SU-DHL-6 (cell line): ENCODE results near the gene RPIA.
"Not testable (repeated sequence)": the region's sequence is repeated elsewhere in the genome, so short reads cannot be mapped to it uniquely, and the experiment has no call there.

Source experiments
- H2AFZ ChIP-seq: fragments of 200-600 bp; sonication (generic); 2 replicates; pipeline ENCODE4 v1.6.1; 2014; ENCODE audit warnings: low read depth, mild to moderate bottlenecking, moderate library complexity, mixed read lengths, antibody characterized with exemption, low read length; ENCODE audit not compliant: severe bottlenecking
- H3F3A ChIP-seq: fragments of 200-600 bp; shearing (Covaris generic); 2 replicates; pipeline ENCODE4 v1.6.0; 2016; ENCODE audit warnings: antibody characterized with exemption, mild to moderate bottlenecking; ENCODE audit not compliant: insufficient read depth
- H3K27ac ChIP-seq: fragments of 200-600 bp; sonication (generic); 2 replicates; pipeline ENCODE4 v1.5.1; 2016; ENCODE audit warnings: low read depth, mild to moderate bottlenecking, low read length, moderate library complexity, mixed read lengths
- H3K27me3 ChIP-seq: fragments of 200-600 bp; sonication (generic), shearing (Covaris generic); 2 replicates; pipeline ENCODE4 v1.6.0; 2014; ENCODE audit warnings: mild to moderate bottlenecking, low read length
- H3K36me3 ChIP-seq: fragments of 200-600 bp; sonication (generic); 2 replicates; pipeline ENCODE4 v1.6.1; 2014; ENCODE audit warnings: mild to moderate bottlenecking, low read length, mixed read lengths
- H3K4me2 ChIP-seq: fragments of 300-600, 200-600 bp; shearing (Covaris generic), sonication (generic); 2 replicates; pipeline ENCODE4 v1.6.0; 2014; ENCODE audit warnings: low read length, low read depth, mild to moderate bottlenecking; ENCODE audit not compliant: poor library complexity, severe bottlenecking
- H3K4me3 ChIP-seq: fragments of 200-600 bp; sonication (generic); 2 replicates; pipeline ENCODE4 v1.5.1; 2014; ENCODE audit warnings: antibody characterized with exemption, low read length, mild to moderate bottlenecking, mixed read lengths; ENCODE audit not compliant: insufficient read depth, poor library complexity, severe bottlenecking
- H3K79me2 ChIP-seq: fragments of 200-600 bp; sonication (generic); 2 replicates; pipeline ENCODE4 v1.6.1; 2014; ENCODE audit warnings: mild to moderate bottlenecking, low read length, moderate library complexity; ENCODE audit not compliant: insufficient read depth
- H3K9ac ChIP-seq: fragments of 200-600 bp; sonication (generic); 2 replicates; pipeline ENCODE4 v1.7.0; 2014; ENCODE audit warnings: mild to moderate bottlenecking, low read length
- H3K9me2 ChIP-seq: fragments of 200-600 bp; sonication (generic); replicated peaks from 2 replicates; pipeline ENCODE4 v1.6.1; 2014; ENCODE audit warnings: low read length; ENCODE audit not compliant: insufficient read depth
- H3K9me3 ChIP-seq: fragments of 200-600 bp; sonication (generic); 2 replicates; pipeline ENCODE4 v1.6.1; 2014; ENCODE audit warnings: low read length, mixed read lengths; ENCODE audit not compliant: insufficient read depth
- H4K20me1 ChIP-seq: fragments of 200-600 bp; sonication (generic); 2 replicates; pipeline ENCODE4 v1.6.1; 2014; ENCODE audit warnings: low read depth, mild to moderate bottlenecking, antibody characterized with exemption, low read length, moderate library complexity, mixed read lengths

RPIA gene

DNA sequence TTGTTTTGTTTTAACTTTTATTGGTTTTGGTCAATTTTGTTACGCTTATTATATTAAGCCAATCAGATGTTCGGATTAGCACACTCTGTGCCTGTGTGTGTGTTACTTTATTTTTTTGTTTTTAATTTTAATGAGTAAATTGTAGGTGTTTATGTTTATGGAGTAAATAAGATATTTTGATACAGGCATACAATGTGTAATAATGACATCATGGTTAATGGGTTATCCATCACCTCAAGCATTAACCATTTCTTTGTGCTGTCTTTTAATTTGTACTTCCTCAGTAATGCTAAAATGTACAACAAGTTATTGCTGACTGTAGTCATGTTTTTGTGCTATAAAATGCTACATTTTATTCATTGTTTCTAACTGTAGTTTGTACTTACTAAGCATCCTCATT lies 97.7 kb downstream of the RPIA start:
- H3K79me2 ChIP-seq, H3K9me2 ChIP-seq, H3K9ac ChIP-seq, H3K27ac ChIP-seq, H2AFZ ChIP-seq, H4K20me1 ChIP-seq, H3K4me2 ChIP-seq, H3K27me3 ChIP-seq, H3K9me3 ChIP-seq, H3F3A ChIP-seq, H3K4me3 ChIP-seq: not testable (repeated sequence)
- peaks cover 29% of the 10 kb centered on the region; the same call in 1 of the 2 replicates for H3K36me3 ChIP-seq

GRCh38 chr2:88795932-88796331 lies 104.5 kb downstream of the RPIA start:
- peaks cover 25% of the 10 kb centered on the region; the same call in 1 of the 2 replicates for H3K36me3 ChIP-seq
- H3K9ac ChIP-seq = not testable (repeated sequence)

GRCh38 chr2:88796523-88796922 lies 105.0 kb downstream of the RPIA start:
- H3K9ac ChIP-seq, H3K79me2 ChIP-seq, H3K9me3 ChIP-seq, H4K20me1 ChIP-seq, H3K4me2 ChIP-seq, H3K4me3 ChIP-seq, H3K27ac ChIP-seq, H2AFZ ChIP-seq, H3K27me3 ChIP-seq, H3K9me2 ChIP-seq: not testable (repeated sequence)
- Histone ChIP-seq H3F3A (peaks cover 11% of the 10 kb centered on the region; the same call in 1 of the 2 replicates), H3K36me3 (peaks cover 21% of the 10 kb centered on the region; the same call in 1 of the 2 replicates)

More at GRCh38 chr2:88795932-88796331, 104.5 kb downstream of the RPIA start:
- peaks cover 11% of the 10 kb centered on the region; the same call in 1 of the 2 replicates for H3F3A ChIP-seq
- not testable (repeated sequence) for H4K20me1 ChIP-seq, H2AFZ ChIP-seq, H3K27ac ChIP-seq, H3K4me3 ChIP-seq, H3K9me3 ChIP-seq, H3K79me2 ChIP-seq, H3K4me2 ChIP-seq, H3K27me3 ChIP-seq, H3K9me2 ChIP-seq

DNA sequence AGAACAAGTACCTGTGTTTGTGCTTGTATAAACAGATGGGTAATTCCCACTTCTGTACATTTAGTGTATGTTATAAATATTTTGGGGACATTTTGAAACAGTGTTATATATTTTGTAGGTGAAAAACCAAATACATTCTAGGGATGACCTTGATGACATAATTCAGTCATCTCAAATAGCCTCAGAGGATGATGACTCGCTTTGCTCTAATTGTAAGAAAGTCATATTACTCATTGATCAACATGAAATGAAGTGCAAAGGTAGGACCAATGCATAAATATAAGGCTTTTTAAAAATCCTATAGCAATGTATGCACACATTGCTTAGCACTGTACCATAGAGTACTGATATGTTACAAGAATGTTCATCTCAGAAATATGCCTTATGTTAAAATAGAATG lies 105.7 kb downstream of the RPIA start:
- not testable (repeated sequence) for H3K27ac ChIP-seq, H3K9me2 ChIP-seq, H2AFZ ChIP-seq, H3K27me3 ChIP-seq, H3K4me2 ChIP-seq, H3K4me3 ChIP-seq, H3K79me2 ChIP-seq, H3K9me3 ChIP-seq, H3K9ac ChIP-seq, H4K20me1 ChIP-seq
- Histone ChIP-seq H3K36me3 (peaks cover 17% of the 10 kb centered on the region; the same call in 1 of the 2 replicates), H3F3A (peaks cover 11% of the 10 kb centered on the region; the same call in 1 of the 2 replicates)
